ENCODE results near the gene MCAM.
A peak's percentile ranks its signal among the peaks of the same experiment; 100 is the strongest.

The MCAM gene

GRCh38 chr11:119341222-119342022 is 24.5 kb upstream of the MCAM start:
- TF ChIP-seq CTCF (IDR thresholded peaks at IDR 0.05; ENCODE audit: low read depth, low read length), result no peak
- H3K27me3 ChIP-seq, result peaks cover 19% of the 10 kb centered on the region
- H3K9me3 ChIP-seq, result no peaks in the 10 kb centered on the region

GRCh38 chr11:119340335-119341221 is 23.6 kb upstream of the MCAM start, which contains the start of gene C1QTNF5:
Gene C1QTNF5 (minus strand): TSS chr11:119340883. CDS start chr11:119340397, 486 bp downstream.
- no peaks in the 10 kb centered on the region for H3K9me3 ChIP-seq
- H3K4me1 ChIP-seq, result peaks cover 3% of the 10 kb centered on the region
- H3K27me3 ChIP-seq, result peaks cover 19% of the 10 kb centered on the region
- DNase-seq, result no peak
- no peaks in the 10 kb centered on the region for H3K36me3 ChIP-seq
- H3K4me3 ChIP-seq (ENCODE audit: low read depth, low read length), result peak within 1 kb of the TSS; percentile 40
- TF ChIP-seq CTCF (IDR thresholded peaks at IDR 0.05; ENCODE audit: low read depth, low read length), result no peak

More at GRCh38 chr11:119341222-119342022, 24.5 kb upstream of the MCAM start:
- H3K4me3 ChIP-seq (ENCODE audit: low read depth, low read length), result no peak overlapping the region
- no peak for DNase-seq
- H3K36me3 ChIP-seq, result no peaks in the 10 kb centered on the region
- H3K4me1 ChIP-seq, result peaks cover 3% of the 10 kb centered on the region

GRCh38 chr11:119339589-119340334 is 22.8 kb upstream of the MCAM start:
- Histone ChIP-seq H3K4me3 (ENCODE audit: low read depth, low read length) (peak overlapping the region; percentile 40), H3K9me3 (no peaks in the 10 kb centered on the region), H3K4me1 (peaks cover 3% of the 10 kb centered on the region), H3K27me3 (peaks cover 19% of the 10 kb centered on the region), H3K36me3 (no peaks in the 10 kb centered on the region)
- peak; percentile 71 for TF ChIP-seq CTCF (IDR thresholded peaks at IDR 0.05; ENCODE audit: low read depth, low read length)
- peak; percentile 76 for DNase-seq

GRCh38 chr11:119338965-119339588 is 22.1 kb upstream of the MCAM start:
- Histone ChIP-seq H3K9me3 (no peaks in the 10 kb centered on the region), H3K4me1 (peaks cover 3% of the 10 kb centered on the region), H3K36me3 (no peaks in the 10 kb centered on the region), H3K4me3 (ENCODE audit: low read depth, low read length) (no peak overlapping the region; the same call in 1 of the 2 replicates), H3K27me3 (peaks cover 19% of the 10 kb centered on the region)
- no peak for TF ChIP-seq CTCF (IDR thresholded peaks at IDR 0.05; ENCODE audit: low read depth, low read length)
- DNase-seq, result no peak

- DNase-seq, result peak; percentile 78
- peaks cover 3% of the 10 kb centered on the region for H3K4me1 ChIP-seq
- H3K4me3 ChIP-seq (ENCODE audit: low read depth, low read length), result peak overlapping the region; percentile 29
- no peaks in the 10 kb centered on the region for H3K36me3 ChIP-seq
- H3K27me3 ChIP-seq, result peaks cover 19% of the 10 kb centered on the region
- TF ChIP-seq CTCF (IDR thresholded peaks at IDR 0.05; ENCODE audit: low read depth, low read length), result peak; percentile 95
- H3K9me3 ChIP-seq, result no peaks in the 10 kb centered on the region
Measured at GRCh38 chr11:119338318-119338890, 21.5 kb upstream of the MCAM start.
